Fibroblast of lung (primary cell): Measurements from ENCODE around the gene TMEM52. TPM values are rescaled to one million over a fixed set of nuclear protein-coding genes. Genes with fewer than 3 reads are reported as not detected.

Experiments
- DNase-seq, 2 donors: peaks; one replicate each; pipeline versions ENCODE4 v3.0.0 to v3.0.0-alpha.2; 2010; ENCODE audit warnings: low read depth in 2 of 2
- H2AFZ ChIP-seq: 2 replicates; pipeline ENCODE4 v1.5.1; 2012; ENCODE audit warnings: low read length, control low read depth, inconsistent platforms
- H3K27ac ChIP-seq: 2 replicates; pipeline ENCODE4 v1.5.1; 2011; ENCODE audit warnings: low read length, control low read depth; ENCODE audit not compliant: insufficient read depth
- H3K27me3 ChIP-seq: 2 replicates; pipeline ENCODE4 v1.5.1; 2011; ENCODE audit warnings: mild to moderate bottlenecking, low read length; ENCODE audit not compliant: control insufficient read depth, insufficient read depth
- H3K36me3 ChIP-seq: 2 replicates; pipeline ENCODE4 v1.5.1; 2011; ENCODE audit warnings: low read length; ENCODE audit not compliant: control insufficient read depth, insufficient read depth
- H3K4me1 ChIP-seq: 2 replicates; pipeline ENCODE4 v1.5.1; 2011; ENCODE audit warnings: low read length; ENCODE audit not compliant: control insufficient read depth, insufficient read depth; ENCODE audit errors: extremely low read depth
- H3K4me2 ChIP-seq: 2 replicates; pipeline ENCODE4 v1.5.1; 2011; ENCODE audit warnings: low read length, control low read depth; ENCODE audit not compliant: insufficient read depth; ENCODE audit errors: extremely low read depth
- H3K4me3 ChIP-seq, 4 experiments: fragments of 200-600 bp in 1 of 4; sonication (generic) in 1 of 4; replicated peaks in 1 of 4; 2 replicates each; pipeline ENCODE4 v1.5.1; 2011 to 2016; ENCODE audit warnings: low read length in 4 of 4, low read depth in 3 of 4, mild to moderate bottlenecking in 3 of 4, control low read depth in 2 of 4, inconsistent platforms in 1 of 4, mixed read lengths in 1 of 4; ENCODE audit not compliant: insufficient read depth in 1 of 4; ENCODE audit errors: control extremely low read depth in 1 of 4
- H3K79me2 ChIP-seq: 2 replicates; pipeline ENCODE4 v1.5.1; 2012; ENCODE audit warnings: mild to moderate bottlenecking, low read length, inconsistent platforms; ENCODE audit not compliant: control insufficient read depth, insufficient read depth
- H3K9ac ChIP-seq: 2 replicates; pipeline ENCODE4 v1.5.1; 2011; ENCODE audit warnings: mild to moderate bottlenecking, low read length, control low read depth; ENCODE audit not compliant: insufficient read depth
- H3K9me3 ChIP-seq: 2 replicates; pipeline ENCODE4 v1.5.1; 2012; ENCODE audit warnings: low read depth, low read length; ENCODE audit not compliant: control insufficient read depth, insufficient read depth
- H4K20me1 ChIP-seq: 2 replicates; pipeline ENCODE4 v1.5.1; 2011; ENCODE audit warnings: low read length; ENCODE audit not compliant: control insufficient read depth, insufficient read depth; ENCODE audit errors: extremely low read depth
- EZH2 ChIP-seq: IDR thresholded peaks from 2 replicates; pipeline ENCODE4 v1.5.1; 2012; ENCODE audit warnings: low read length, control low read depth, mild to moderate bottlenecking; ENCODE audit errors: missing control alignments
- polyA plus RNA-seq, 2 donors: library from polyadenylated mRNA; depleted of rRNA in 1 of 2; stranded (reverse) in 1 of 2; unstranded in 1 of 2; fragments of >200 nt; gene quantifications; 2 replicates each; pipeline ENCODE4 v1.2.1, GENCODE V29; 2011 to 2012; ENCODE audit warnings: missing spikeins in 1 of 2
- total RNA-seq: library from RNA; depleted of rRNA; stranded (reverse); fragments of >200 nt; gene quantifications from 2 replicates; pipeline ENCODE4 v1.2.1, GENCODE V29; 2014
- TF ChIP-seq, protein P1 (sequence below), 2 donors: IDR thresholded peaks in 1 of 2; conservative IDR thresholded peaks in 1 of 2; 1 replicate in 1 of 2; 2 replicates in 1 of 2; pipeline ENCODE4 v1.5.1; 2011 to 2012; ENCODE audit warnings: low read length in 2 of 2, control low read depth in 1 of 2, inconsistent platforms in 1 of 2, low read depth in 1 of 2, mild to moderate bottlenecking in 1 of 2

The TMEM52 gene
- total and polyA plus RNA-seq, 2 donors (not counting 1 experiment from before 2014, with no cell fraction given): 0.17 to 0.42 TPM

DNA sequence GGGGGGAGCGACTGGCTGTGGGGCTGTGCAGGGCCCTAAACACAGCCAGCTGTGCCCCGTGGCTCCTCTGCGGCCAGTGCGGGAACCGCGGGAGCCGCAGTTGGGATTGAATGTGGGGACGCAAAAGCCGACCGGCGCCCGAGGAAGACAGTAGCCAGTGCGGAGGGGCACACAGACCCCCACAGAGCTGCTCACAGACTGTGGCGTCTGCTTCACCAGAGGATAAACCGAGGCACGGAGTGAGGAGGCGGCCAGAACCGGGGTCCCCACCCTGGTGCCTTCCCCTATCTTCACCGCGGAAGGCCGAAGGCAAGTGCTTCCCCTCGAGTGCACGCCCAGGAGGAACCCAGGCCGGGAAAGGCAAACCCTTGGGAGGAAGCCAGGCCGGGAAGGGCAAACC lies 8.7 kb upstream of the TMEM52 start:
- H3K27me3 ChIP-seq: no peaks in the 10 kb centered on the region
- no peaks in the 10 kb centered on the region for H3K4me1 ChIP-seq
- H3K9ac ChIP-seq: no peak overlapping the region
- H3K79me2 ChIP-seq: no peaks in the 10 kb centered on the region
- H3K27ac ChIP-seq: no peak overlapping the region
- TF ChIP-seq, protein P1, sequence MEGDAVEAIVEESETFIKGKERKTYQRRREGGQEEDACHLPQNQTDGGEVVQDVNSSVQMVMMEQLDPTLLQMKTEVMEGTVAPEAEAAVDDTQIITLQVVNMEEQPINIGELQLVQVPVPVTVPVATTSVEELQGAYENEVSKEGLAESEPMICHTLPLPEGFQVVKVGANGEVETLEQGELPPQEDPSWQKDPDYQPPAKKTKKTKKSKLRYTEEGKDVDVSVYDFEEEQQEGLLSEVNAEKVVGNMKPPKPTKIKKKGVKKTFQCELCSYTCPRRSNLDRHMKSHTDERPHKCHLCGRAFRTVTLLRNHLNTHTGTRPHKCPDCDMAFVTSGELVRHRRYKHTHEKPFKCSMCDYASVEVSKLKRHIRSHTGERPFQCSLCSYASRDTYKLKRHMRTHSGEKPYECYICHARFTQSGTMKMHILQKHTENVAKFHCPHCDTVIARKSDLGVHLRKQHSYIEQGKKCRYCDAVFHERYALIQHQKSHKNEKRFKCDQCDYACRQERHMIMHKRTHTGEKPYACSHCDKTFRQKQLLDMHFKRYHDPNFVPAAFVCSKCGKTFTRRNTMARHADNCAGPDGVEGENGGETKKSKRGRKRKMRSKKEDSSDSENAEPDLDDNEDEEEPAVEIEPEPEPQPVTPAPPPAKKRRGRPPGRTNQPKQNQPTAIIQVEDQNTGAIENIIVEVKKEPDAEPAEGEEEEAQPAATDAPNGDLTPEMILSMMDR (conservative IDR thresholded peaks at IDR 0.05 in 1 of 2, IDR thresholded peaks at IDR 0.05 in 1 of 2; ENCODE audit: low read depth in 1 of 2, low read length in 2 of 2): no peak
- no peak for TF ChIP-seq EZH2
- no peaks in the 10 kb centered on the region for H3K36me3 ChIP-seq
- H3K9me3 ChIP-seq: no peaks in the 10 kb centered on the region
- no peak for DNase-seq
- H4K20me1 ChIP-seq: no peaks in the 10 kb centered on the region
- H3K4me3 ChIP-seq: no peak overlapping the region
- H3K4me2 ChIP-seq: no peak overlapping the region
- H2AFZ ChIP-seq: no peak overlapping the region

- H3K4me1 ChIP-seq: no peaks in the 10 kb centered on the region
- no peaks in the 10 kb centered on the region for H3K27me3 ChIP-seq
- H3K9ac ChIP-seq: no peak overlapping the region
- no peaks in the 10 kb centered on the region for H4K20me1 ChIP-seq
- H3K36me3 ChIP-seq: no peaks in the 10 kb centered on the region
- TF ChIP-seq EZH2: no peak
- TF ChIP-seq, protein P1 (conservative IDR thresholded peaks at IDR 0.05 in 1 of 2, IDR thresholded peaks at IDR 0.05 in 1 of 2; ENCODE audit: low read depth in 1 of 2, low read length in 2 of 2): no peak
- no peak for DNase-seq
- no peaks in the 10 kb centered on the region for H3K9me3 ChIP-seq
- no peaks in the 10 kb centered on the region for H3K79me2 ChIP-seq
- no peak overlapping the region for H2AFZ ChIP-seq
- no peak overlapping the region for H3K4me3 ChIP-seq
- no peak overlapping the region for H3K27ac ChIP-seq
- H3K4me2 ChIP-seq: no peak overlapping the region
Observed at GRCh38 chr1:1926886-1927660, 8.0 kb upstream of the TMEM52 start.

DNA sequence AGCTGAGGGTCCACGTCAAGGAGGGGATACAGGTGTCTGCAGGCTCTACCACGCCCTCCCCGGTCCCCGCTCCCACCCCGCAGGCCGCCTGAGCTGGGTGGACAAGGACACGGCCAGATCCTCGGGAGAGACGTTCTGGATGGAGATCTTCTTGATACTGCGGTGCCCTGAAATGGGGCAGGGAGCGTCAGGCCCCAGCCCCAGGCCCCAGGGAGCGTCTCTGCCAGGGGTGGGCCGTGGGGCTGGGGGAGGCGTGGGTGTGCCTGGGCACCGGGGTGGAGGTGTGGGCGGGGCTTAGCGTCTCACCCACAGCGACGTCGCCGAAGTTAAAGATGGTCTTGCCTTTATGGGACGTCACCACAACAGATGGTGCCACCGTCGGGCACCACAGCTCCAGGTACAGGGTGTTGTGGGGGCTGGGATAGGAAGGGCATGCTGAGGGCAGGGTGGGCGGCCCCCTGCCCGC lies 7.3 kb upstream of the TMEM52 start:
- TF ChIP-seq, protein P1 (conservative IDR thresholded peaks at IDR 0.05 in 1 of 2, IDR thresholded peaks at IDR 0.05 in 1 of 2; ENCODE audit: low read depth in 1 of 2, low read length in 2 of 2): no peak
- TF ChIP-seq EZH2: no peak
- Histone ChIP-seq H3K27ac (no peak overlapping the region), H3K4me2 (no peak overlapping the region), H3K9me3 (no peaks in the 10 kb centered on the region), H3K9ac (no peak overlapping the region), H3K4me3 (no peak overlapping the region), H2AFZ (no peak overlapping the region), H3K27me3 (no peaks in the 10 kb centered on the region), H3K79me2 (no peaks in the 10 kb centered on the region), H4K20me1 (no peaks in the 10 kb centered on the region), H3K36me3 (no peaks in the 10 kb centered on the region), H3K4me1 (no peaks in the 10 kb centered on the region)
- DNase-seq: no peak
